HG02623 (cell line): ENCODE data around the gene SPOP.
A peak's percentile ranks its signal among the peaks of the same experiment; 100 is the strongest.

Experiments used
- ATAC-seq: cut with Tn5 transposase; IDR thresholded peaks from one replicate; pipeline ENCODE4 v1.9.1; 2021; ENCODE audit warnings: moderate library complexity; ENCODE audit not compliant: unreplicated experiment

Gene SPOP

DNA sequence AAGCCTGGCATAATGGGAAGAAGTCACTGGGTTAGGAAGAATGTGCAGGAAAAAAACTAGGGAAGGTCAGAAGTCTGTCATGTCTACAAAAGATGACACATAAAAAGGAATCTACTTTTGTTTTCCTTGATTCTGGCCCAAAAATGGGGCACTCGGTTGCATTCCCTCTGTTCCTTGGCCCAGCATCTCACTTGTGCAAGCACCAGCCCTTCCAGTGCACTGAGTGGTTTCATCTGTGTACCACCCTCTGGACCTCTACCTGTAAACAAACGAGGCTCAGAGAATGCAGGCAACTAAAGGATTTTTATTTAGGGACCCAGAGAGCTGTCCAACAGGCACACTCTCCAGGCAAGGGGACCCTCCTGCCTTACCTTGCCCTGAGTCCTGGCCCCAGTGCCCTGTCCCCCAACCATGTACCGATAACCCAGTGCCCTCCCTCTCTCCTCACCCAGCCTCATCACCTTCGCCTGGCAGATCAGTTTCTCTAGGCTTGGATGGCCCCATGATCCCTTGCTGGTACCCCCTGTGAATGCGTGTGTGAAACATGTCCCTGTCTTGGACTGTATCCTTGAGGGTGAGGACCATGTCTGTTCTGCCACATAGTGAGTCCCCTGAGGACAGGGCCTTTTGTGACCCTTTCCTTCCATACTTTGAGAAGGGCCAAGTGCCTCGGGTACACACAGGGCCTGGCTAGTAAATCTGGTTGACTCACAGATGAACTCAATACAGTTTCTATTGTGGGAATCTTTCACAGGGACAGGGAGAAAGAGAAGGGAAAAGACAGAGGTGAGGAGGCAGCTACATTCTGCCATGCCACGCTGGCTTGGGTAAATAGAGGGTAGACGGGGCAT, 88.9 kb downstream of the SPOP start:
- no peak for ATAC-seq

DNA sequence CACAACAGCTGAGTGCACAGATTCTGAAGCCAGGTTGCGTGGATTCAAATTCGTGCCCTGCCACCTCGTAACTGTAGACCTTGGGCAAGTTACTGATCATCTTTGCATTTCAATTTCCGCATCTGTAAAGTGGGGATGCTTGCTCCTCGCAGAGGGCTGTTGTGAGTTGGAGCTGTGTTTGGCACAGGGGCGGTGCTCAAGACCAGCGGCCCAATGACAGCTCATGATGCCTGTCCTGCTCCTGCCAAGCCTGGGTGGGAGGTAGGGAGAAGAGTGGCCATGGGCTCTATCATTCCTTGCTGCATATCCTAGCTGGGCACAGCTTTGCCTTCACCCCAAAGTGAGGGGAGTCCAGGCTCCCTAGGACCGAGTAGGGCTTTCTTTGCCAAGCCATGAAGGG, 89.6 kb downstream of the SPOP start:
- no peak for ATAC-seq

DNA sequence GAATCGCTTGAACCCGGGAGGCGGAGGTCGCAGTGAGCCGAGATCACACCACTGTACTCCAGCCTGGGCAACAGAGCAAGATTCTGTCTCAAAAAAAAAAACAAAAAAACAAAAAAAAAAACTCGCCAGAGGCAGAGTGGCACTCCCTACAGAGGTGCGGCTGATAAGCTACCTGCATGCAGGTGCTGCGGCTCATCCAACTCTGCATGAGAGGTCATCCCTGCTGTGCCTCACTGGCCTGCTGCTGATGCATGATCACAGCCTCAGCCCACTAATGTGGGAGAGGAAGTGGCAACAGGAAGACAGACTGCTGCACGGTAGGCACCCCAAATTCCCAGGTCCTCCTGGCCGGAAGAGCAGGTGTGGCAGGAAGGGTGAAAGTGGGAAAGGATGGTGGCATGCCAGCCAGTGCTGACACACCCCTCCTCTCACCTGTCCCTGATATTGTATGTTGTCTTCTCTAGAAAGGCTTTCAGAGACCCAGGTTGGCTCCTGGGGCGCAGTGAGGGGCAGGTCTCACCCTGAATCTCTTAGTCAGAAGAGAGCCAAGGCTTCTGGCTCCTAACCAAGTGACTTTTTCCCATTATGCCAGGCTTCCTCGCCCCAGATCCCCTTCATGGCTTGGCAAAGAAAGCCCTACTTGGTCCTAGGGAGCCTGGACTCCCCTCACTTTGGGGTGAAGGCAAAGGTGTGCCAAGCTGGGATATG, 90.4 kb downstream of the SPOP start:
- ATAC-seq: no peak

DNA sequence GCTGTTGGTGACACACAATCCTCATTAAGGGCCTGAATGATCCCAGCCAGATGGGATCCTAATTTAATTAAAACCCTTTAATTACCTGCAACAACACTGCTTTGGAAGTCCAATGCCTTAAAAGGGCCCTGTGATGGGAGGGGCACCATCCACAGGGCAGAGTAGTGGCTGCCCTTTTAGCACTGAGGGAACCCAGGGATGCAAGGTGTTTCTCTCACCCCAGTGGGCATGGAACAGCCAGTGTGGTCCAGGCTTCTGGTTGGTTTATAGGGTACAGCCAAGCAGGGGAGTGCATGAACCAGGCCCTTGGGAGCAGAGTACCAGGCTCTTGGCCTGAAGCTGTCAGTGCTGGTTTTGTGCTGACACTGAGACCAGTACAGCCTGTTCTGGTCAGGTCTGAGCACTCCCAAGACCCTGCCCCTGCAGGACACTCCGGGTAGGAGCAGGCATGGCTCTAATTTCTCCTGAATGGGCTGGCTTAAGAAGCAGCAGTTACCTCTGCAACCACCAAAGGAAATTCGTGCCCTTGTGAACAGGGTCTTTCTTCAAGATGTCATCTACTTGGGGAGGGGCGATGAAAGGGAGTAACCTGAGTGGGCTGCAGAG, 92.4 kb downstream of the SPOP start:
- ATAC-seq: no peak

DNA sequence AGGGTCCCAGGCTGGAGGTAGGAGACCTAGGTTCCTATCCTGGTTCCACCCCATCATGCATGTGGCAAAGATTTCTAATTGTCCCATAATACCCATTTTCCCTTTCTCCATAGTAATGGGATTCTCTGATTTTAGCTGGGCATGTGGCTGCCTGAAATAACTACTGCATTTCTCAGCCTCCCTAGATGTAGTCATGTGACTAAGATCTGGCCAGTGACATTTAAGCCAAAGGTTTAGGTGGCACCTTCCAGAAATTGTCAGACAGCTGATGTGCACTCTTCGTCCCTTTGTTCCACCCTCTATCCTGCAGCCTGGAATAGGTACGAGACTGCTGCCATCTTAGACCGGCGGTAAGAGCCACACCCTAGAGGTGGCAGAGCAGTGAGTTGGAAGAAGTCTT, 94.0 kb downstream of the SPOP start:
- no peak for ATAC-seq

DNA sequence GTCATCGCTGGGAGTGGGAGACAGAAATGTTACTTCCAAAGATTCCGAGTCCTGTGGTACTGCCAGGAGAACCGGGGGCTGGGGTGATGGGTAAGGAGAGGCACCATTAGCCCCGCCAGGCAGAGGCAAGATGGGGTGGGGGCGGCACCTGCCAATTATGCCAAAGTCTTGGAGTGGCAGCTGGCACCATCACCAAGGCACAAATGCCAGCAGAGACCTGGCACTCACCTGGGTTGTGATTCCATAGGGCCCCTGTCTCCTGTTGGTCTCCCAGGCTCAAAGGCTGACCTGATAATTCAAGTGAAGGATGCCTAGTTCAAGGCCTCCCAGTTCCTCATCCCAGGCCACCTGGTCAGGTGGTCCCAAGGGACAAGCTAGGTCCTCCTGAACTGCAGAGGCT, 94.7 kb downstream of the SPOP start:
- no peak for ATAC-seq

DNA sequence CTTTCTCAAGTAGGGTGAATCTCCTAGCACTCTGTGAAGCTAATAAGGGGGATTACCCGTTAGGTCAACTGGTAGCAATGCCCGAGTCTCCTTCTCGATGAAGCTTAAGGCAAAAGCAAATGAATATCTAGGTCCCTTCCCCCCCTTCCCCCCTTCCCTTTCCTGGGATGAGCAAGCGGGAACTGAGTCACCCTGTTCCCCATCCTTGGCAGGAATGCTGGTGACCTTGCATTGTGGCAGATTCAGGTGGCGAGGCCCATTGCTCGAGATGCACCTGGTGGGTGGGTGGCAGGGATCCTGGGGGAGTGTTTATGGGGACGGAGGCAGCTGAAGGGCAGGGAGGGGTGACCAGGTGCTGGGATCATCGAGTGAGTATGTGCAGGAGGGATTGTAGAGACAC, 95.1 kb downstream of the SPOP start:
- ATAC-seq: no peak

DNA sequence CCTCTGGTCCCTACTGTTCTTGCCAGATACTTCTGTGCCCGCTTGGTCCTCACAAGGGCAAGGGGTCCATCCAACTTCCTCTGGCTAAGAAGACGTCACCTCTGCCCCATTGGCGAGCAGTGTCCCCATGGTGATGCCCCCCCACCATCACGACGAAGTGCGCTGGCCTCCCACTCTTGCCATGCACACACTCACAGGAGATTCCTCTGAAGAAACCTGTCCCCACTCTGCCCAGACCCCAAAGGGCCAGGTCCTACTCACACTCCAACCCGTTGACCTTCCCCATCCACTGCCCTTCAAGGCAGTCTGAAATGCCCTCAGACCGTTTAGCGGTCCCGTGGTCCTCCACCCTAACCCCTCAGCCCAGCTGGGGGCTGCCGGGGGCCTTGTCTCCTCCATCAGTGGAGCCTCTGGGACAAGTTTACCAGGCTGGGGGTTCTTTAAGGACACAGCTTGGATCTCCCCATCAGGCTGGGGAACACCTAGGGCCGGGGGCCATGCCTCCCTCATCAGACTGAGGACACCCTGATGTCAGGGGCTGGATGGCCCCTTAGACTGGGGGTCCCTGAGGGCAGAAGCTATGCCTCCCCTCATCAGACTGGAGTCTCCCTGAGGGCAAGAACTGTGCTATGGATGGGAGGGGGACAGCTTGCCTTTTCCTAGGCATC, 95.7 kb downstream of the SPOP start:
- no peak for ATAC-seq

DNA sequence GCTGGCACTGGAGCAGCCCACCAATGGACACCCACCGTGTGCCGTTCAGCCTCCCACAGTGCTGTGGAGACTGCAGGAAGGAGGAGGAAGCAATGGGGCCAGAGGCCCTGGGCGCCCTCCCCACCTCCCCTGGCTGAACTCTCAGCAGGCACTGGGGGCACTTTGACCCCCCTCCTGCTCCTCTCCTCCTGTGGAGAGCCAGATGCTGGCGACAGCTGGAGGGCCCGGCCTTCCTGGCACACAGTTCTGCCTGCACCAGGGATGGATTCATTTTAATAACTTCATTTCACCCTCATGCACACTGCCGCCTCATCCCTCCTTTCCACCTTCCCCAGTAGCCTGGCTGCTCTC, 96.3 kb downstream of the SPOP start:
- no peak for ATAC-seq

DNA sequence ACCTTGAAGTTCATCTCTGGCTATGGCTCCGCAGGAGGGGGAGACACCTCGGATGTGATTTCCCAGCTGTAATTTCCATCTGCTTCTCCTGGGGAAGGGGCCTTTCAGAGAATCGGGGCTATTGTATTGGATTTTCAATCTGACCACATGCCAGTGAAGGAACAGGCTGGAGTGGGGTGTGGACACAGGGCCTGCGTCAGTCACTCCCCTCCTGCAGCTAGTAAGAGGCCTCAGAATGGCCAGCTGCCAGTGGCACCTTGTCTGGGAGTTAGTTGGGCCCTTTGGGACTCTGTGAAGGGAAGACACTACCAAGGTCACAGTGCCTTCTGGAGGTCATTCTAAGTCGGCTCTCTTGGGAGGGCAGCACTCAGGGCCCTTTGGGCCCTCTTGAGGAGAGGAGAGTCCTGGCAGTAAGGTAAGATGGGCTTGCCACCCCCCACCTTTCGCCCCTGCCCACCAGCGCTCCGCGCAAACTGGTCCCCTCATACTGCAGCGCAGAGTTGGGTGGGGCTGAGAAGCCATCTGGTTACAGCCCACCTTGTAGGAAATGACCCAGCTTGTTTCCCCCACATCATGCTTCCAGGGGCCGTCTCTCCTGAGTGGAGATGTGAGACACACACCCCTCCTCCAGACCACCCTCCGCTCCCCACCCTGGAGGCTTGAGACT, 96.8 kb downstream of the SPOP start:
- no peak for ATAC-seq

DNA sequence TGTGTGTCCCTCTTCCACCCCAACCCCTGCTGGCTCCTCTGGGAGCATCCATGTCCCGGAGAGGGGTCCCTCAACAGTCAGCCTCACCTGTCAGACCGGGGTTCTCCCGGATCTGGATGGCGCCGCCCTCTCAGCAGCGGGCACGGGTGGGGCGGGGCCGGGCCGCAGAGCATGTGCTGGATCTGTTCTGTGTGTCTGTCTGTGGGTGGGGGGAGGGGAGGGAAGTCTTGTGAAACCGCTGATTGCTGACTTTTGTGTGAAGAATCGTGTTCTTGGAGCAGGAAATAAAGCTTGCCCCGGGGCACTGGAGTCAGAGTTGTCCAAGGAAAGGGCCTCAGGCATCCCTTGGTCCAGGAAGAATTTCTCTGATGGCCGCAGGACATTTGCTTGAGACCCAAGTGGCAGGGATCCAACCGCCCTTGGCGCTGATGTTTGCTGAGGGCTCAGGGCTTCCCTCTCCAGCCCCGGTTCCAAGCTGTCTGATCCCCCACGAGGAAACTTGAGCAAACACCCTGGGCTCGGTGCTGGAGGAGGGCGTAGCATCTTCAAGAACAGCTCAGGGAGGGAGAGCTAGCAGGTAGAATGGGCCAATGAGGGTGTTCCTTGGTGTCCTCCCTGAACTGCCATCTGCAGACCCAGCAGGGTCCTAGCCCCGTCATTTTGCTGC, 97.7 kb downstream of the SPOP start:
- ATAC-seq: no peak

DNA sequence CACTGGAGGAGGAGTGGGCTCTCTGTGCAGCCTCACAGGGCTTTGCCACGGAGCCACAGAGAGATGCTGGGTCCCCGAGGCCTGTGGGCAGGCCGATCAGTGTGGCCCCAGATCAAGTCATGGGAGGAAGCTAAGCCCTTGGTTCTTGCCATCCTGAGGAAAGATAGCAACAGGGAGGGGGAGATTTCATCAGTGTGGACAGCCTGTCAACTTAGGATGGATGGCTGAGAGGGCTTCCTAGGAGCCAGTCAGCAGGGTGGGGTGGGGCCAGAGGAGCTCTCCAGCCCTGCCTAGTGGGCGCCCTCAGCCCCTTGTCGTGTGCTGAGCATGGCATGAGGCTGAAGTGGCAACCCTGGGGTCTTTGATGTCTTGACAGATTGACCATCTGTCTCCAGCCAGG, 98.4 kb downstream of the SPOP start:
- no peak for ATAC-seq

DNA sequence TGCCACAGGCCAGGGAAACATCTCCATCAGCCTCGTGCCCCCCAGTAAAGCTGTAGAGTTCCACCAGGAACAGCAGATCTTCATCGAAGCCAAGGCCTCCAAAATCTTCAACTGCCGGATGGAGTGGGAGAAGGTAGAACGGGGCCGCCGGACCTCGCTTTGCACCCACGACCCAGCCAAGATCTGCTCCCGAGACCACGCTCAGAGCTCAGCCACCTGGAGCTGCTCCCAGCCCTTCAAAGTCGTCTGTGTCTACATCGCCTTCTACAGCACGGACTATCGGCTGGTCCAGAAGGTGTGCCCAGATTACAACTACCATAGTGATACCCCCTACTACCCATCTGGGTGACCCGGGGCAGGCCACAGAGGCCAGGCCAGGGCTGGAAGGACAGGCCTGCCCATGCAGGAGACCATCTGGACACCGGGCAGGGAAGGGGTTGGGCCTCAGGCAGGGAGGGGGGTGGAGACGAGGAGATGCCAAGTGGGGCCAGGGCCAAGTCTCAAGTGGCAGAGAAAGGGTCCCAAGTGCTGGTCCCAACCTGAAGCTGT, 98.9 kb downstream of the SPOP start:
- ATAC-seq: no peak

DNA sequence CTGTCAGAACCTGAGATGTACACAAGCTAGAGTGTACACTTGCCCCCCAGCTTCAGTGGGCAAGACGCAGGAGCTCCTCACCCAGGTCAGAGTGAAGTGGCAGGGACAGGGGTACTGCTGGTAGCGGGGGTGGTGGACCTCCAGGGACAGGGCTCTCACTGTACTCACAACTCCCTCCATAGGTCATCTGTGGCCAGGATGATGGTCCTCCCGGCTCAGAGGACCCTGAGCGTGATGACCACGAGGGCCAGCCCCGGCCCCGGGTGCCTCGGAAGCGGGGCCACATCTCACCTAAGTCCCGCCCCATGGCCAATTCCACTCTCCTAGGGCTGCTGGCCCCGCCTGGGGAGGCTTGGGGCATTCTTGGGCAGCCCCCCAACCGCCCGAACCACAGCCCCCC, 99.5 kb downstream of the SPOP start:
- ATAC-seq: no peak

DNA sequence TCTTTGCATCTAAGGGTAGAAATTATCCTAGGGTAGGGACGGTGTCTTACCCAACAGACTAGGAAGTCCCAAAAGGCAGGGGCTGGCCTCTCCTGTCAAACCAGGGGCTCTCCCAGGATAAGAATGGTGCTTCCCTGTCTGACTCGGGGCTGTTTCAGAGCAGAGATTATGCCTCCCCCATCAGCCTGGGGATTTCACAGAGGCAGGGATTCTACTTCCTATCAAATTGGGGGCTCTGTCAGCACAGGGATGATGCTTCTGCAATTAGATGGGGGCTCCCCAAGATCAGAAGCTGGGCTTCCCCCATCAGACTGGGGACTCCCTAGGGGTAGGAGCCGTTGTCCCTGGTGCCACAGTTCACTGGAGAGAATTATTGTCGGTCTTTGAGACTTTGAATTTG, 99.9 kb downstream of the SPOP start:
- no peak for ATAC-seq

DNA sequence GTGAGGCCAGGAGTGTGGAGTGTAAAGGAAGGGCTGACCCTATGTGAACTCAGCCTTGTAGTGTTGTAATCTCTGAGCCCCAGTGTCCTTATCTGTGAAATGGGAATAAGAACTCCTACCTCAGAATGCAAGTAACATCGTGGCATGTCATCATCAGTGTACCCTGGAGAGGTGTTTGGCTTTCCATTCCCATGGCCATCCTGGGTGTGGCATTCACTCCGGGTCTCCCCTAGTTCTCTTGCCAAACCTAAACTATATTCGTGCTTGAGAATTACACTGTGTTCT, 100.3 kb downstream of the SPOP start:
- ATAC-seq: no peak

DNA sequence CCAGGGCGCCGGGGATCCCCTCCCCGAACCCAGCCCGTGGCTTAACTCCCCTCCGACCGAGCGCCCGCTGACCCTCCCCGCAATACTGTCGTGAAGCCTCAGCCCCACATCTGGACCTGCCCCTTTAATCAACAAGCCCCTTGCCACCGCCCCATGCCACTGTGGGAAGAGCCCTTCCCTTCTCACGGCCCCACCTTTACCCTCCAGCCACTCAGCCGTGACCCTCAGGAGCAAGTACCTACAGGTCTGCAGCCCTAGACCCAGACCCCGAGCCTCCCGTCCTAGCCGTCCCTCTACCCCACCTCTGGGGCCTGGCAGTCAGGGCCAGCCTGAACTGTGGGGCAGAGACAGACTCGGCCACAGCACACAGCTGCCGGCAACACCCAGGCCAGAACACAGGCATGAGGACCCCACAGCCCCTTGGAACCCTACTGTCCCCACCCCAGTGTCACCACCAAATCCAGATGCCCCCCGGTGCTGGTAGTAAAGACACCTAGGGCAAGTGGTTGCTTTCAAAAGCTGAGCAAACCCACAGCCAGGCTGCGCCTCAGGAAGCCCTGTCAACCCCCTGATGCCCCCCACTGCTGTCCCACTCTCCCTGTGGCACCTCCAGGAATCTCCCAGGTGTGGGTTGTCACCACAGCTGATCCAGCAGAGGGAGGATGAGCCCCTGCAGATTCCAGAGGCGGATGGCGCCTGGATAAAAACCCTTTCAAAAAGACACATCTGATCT, 100.8 kb downstream of the SPOP start:
- ATAC-seq: no peak

DNA sequence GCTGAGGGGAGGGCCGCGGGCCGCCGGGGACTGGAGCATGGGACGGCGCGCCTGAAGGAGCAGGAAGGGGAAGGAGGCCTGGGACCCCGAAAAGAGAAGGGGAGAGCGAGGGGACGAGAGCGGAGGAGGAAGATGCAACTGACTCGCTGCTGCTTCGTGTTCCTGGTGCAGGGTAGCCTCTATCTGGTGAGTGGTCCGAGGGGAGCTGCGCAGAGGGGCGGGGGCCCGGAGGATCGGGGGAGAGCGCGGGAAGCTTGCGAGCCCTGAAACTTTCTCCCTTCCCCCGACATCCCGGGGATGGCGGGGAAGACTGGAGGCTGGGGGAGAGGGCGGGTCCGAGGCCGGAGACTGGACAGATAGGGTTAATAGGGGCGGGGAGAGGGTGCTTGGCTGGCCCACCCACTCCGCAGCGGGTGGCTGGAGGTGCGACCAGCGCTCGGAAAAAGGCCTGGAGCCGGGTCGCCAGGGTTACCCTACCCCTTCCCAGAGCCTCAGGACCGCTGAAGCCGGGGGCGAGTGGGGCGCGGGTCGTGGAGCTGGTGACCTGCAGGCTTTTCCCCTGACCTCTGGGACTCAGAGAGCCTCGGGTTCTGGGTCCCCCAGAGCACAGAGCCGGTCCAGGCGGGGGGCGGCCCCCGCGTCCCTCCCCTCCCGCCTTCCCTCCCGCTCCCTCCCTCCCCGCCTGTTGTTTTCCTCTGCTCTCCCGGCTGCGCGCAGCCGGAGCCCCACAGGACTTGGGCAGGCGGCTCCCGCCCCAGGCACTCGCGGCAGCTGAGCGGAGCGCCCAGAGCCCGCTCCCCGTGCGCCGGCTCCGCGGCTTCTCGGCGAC, 101.6 kb downstream of the SPOP start:
- ATAC-seq: no peak

DNA sequence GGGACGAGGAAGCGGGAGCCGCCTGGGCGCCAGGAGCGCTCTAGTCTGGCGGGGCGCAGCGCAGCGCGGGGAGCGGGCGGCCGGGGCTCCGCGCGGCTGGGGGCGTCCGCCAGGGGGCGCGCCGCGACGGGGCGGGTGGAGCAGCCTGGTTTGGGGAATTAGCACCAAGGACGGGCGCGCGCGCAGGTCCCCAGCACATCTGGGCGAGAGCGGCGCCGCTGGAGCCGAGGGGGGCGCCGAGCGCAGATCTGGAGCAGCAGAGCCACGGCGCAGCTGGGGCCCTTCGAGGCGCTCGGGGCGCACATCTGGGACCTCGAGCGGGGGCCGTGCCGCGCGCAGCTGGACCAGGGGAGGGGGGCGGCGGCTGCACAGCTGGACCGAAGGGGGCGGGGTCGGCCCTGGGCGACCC, 102.2 kb downstream of the SPOP start, which contains the start of gene NXPH3:
TSS of gene NXPH3 (plus strand) at position 193 of the 409 bp plus-strand sequence. CDS start 349 bp downstream, outside the sequence.
- ATAC-seq: peak; percentile 57
